H9 (cell line): Measurements from ENCODE around the gene RASAL1. TPM values are rescaled to one million over a fixed set of nuclear protein-coding genes. Genes with fewer than 3 reads are reported as not detected.

Source experiments
- DNase-seq: peaks from one replicate; pipeline ENCODE4 v3.0.0-alpha.2; 2017
- H2AFZ ChIP-seq: one replicate; pipeline ENCODE4 v1.6.1; 2013; ENCODE audit warnings: mild to moderate bottlenecking, low read length, control low read depth, moderate library complexity
- H2AK5ac ChIP-seq: 2 replicates; pipeline ENCODE4 v1.6.1; 2013; ENCODE audit warnings: low read length, control low read depth, mixed read lengths; ENCODE audit not compliant: insufficient read length
- H2BK120ac ChIP-seq: one replicate; pipeline ENCODE4 v1.6.1; 2013; ENCODE audit warnings: low read depth, mild to moderate bottlenecking, low read length, control low read depth, inconsistent platforms; ENCODE audit not compliant: poor library complexity, severe bottlenecking
- H2BK12ac ChIP-seq: 2 replicates; pipeline ENCODE4 v1.6.1; 2013; ENCODE audit warnings: low read length, control low read depth, mixed read lengths, low read depth; ENCODE audit not compliant: insufficient read length
- H2BK15ac ChIP-seq: 2 replicates; pipeline ENCODE4 v1.6.1; 2013; ENCODE audit warnings: low read depth, low read length, control low read depth
- H2BK20ac ChIP-seq: one replicate; pipeline ENCODE4 v1.6.1; 2013; ENCODE audit warnings: low read depth, mild to moderate bottlenecking, low read length, control low read depth, inconsistent platforms; ENCODE audit not compliant: poor library complexity, severe bottlenecking
- H2BK5ac ChIP-seq: 2 replicates; pipeline ENCODE4 v1.6.1; 2013; ENCODE audit warnings: low read length, control low read depth, mixed read lengths; ENCODE audit not compliant: insufficient read length
- H3K14ac ChIP-seq: 2 replicates; pipeline ENCODE4 v1.6.1; 2013; ENCODE audit warnings: low read length, control low read depth; ENCODE audit not compliant: insufficient read depth
- H3K18ac ChIP-seq: 2 replicates; pipeline ENCODE4 v1.6.1; 2013; ENCODE audit warnings: low read depth, mild to moderate bottlenecking, mixed read lengths, low read length, control low read depth; ENCODE audit not compliant: insufficient read length
- H3K23ac ChIP-seq: 2 replicates; pipeline ENCODE4 v1.6.1; 2013; ENCODE audit warnings: low read length, control low read depth, mixed read lengths, low read depth; ENCODE audit not compliant: insufficient read length
- H3K23me2 ChIP-seq: 2 replicates; pipeline ENCODE4 v1.6.1; 2013; ENCODE audit warnings: low read depth, mild to moderate bottlenecking, mixed read lengths, low read length, control low read depth; ENCODE audit not compliant: insufficient read length, poor library complexity, severe bottlenecking
- H3K27ac ChIP-seq: 2 replicates; pipeline ENCODE4 v1.5.1; 2013; ENCODE audit warnings: low read length, control low read depth, mixed read lengths, low read depth; ENCODE audit not compliant: insufficient read length
- H3K27me3 ChIP-seq: 2 replicates; pipeline ENCODE4 v1.6.1; 2013; ENCODE audit warnings: low read length, control low read depth, inconsistent platforms; ENCODE audit not compliant: insufficient read depth
- H3K4ac ChIP-seq: 2 replicates; pipeline ENCODE4 v1.6.1; 2013; ENCODE audit warnings: low read depth, mild to moderate bottlenecking, control low read depth, inconsistent platforms, low read length, moderate library complexity
- H3K4me1 ChIP-seq: 2 replicates; pipeline ENCODE4 v1.6.1; 2013; ENCODE audit warnings: low read length, control low read depth, inconsistent platforms; ENCODE audit not compliant: insufficient read depth
- H3K4me2 ChIP-seq: 2 replicates; pipeline ENCODE4 v1.6.1; 2013; ENCODE audit warnings: low read length, control low read depth, mixed read lengths; ENCODE audit not compliant: insufficient read length, insufficient read depth
- H3K56ac ChIP-seq: 2 replicates; pipeline ENCODE4 v1.6.1; 2013; ENCODE audit warnings: low read depth, mild to moderate bottlenecking, mixed read lengths, low read length, control low read depth; ENCODE audit not compliant: insufficient read length
- H3K79me1 ChIP-seq: 2 replicates; pipeline ENCODE4 v1.6.1; 2013; ENCODE audit warnings: low read depth, mild to moderate bottlenecking, moderate library complexity, low read length, control low read depth, inconsistent platforms; ENCODE audit not compliant: insufficient read depth, poor library complexity, severe bottlenecking
- H3K79me2 ChIP-seq: 2 replicates; pipeline ENCODE4 v1.6.1; 2013; ENCODE audit warnings: low read length, control low read depth, inconsistent platforms; ENCODE audit not compliant: insufficient read depth
- H3K9ac ChIP-seq: 2 replicates; pipeline ENCODE4 v1.6.1; 2013; ENCODE audit warnings: low read length, control low read depth, mixed read lengths; ENCODE audit not compliant: insufficient read length; ENCODE audit errors: extremely low read depth
- H3K9me3 ChIP-seq: one replicate; pipeline ENCODE4 v1.6.1; 2013; ENCODE audit warnings: low read depth, low read length, inconsistent platforms; ENCODE audit not compliant: control insufficient read depth
- H3T11ph ChIP-seq: one replicate; pipeline ENCODE4 v1.6.1; 2013; ENCODE audit warnings: mild to moderate bottlenecking, low read length, control low read depth, inconsistent platforms
- H4K20me1 ChIP-seq: one replicate; pipeline ENCODE4 v1.6.1; 2013; ENCODE audit not compliant: control insufficient read depth, insufficient read length, insufficient read depth
- H4K5ac ChIP-seq: 2 replicates; pipeline ENCODE4 v1.6.1; 2013; ENCODE audit warnings: low read depth, mild to moderate bottlenecking, mixed read lengths, low read length, control low read depth; ENCODE audit not compliant: insufficient read length
- H4K8ac ChIP-seq: replicated peaks from 2 replicates; pipeline ENCODE4 v1.6.1; 2013; ENCODE audit warnings: low read length, control low read depth, mixed read lengths, low read depth; ENCODE audit not compliant: insufficient read length
- H4K91ac ChIP-seq: 2 replicates; pipeline ENCODE4 v1.6.1; 2013; ENCODE audit warnings: low read depth, mild to moderate bottlenecking, moderate library complexity, mixed read lengths, low read length, control low read depth; ENCODE audit not compliant: insufficient read length
- H3K27ac Mint-ChIP-seq, 3 experiments: 2 replicates in 2 of 3; 3 replicates in 1 of 3; pipeline ENCODE4 v1.8.0; 2020 to 2021; ENCODE audit warnings: mixed read lengths in 3 of 3, mild to moderate bottlenecking in 1 of 3, moderate library complexity in 1 of 3
- H3K27me3 Mint-ChIP-seq: 2 replicates; pipeline ENCODE4 v1.8.0; 2021; ENCODE audit warnings: low read depth, mild to moderate bottlenecking, moderate library complexity, mixed read lengths
- H3K36me3 Mint-ChIP-seq, 3 experiments: 2 replicates in 2 of 3; 3 replicates in 1 of 3; pipeline ENCODE4 v1.8.0; 2020 to 2021; ENCODE audit warnings: low read depth in 3 of 3, mixed read lengths in 3 of 3; ENCODE audit not compliant: insufficient read depth in 1 of 3
- H3K4me1 Mint-ChIP-seq, 2 experiments: 2 replicates each; pipeline ENCODE4 v1.8.0; 2020; ENCODE audit warnings: mixed read lengths in 2 of 2
- H3K4me3 Mint-ChIP-seq, 2 experiments: 2 replicates in 1 of 2; 3 replicates in 1 of 2; pipeline ENCODE4 v1.8.0; 2020 to 2021; ENCODE audit warnings: mild to moderate bottlenecking in 2 of 2, mixed read lengths in 2 of 2, moderate library complexity in 1 of 2
- H3K9me3 Mint-ChIP-seq, 2 experiments: 2 replicates in 1 of 2; 3 replicates in 1 of 2; pipeline ENCODE4 v1.8.0; 2020; ENCODE audit warnings: mild to moderate bottlenecking in 2 of 2, mixed read lengths in 2 of 2, moderate library complexity in 1 of 2
- WGBS: extraction: QIAGEN DNeasy Blood & Tissue Kit; methylation state at CpG from one replicate; pipeline ENCODE4 v1.1.7; 2013; ENCODE audit warnings: missing lambda C conversion rate, low lambda C conversion rate, mixed read lengths; ENCODE audit not compliant: insufficient read length; ENCODE audit errors: extremely low coverage; 5-methylcytosine and 5-hydroxymethylcytosine counted together
- total RNA-seq: library from RNA; stranded (reverse); gene quantifications from 2 replicates; pipeline ENCODE4 v1.2.1, GENCODE V29; 2021
- TF ChIP-seq, protein P1 (sequence below): fragments of 200-600 bp; sonication (generic); conservative IDR thresholded peaks from 3 replicates; pipeline ENCODE4 v1.8.0; 2021; ENCODE audit warnings: antibody characterized with exemption, mild to moderate bottlenecking

RASAL1 gene
- total RNA-seq, 1 experiment from 2014 or later: 2.3 TPM

DNA sequence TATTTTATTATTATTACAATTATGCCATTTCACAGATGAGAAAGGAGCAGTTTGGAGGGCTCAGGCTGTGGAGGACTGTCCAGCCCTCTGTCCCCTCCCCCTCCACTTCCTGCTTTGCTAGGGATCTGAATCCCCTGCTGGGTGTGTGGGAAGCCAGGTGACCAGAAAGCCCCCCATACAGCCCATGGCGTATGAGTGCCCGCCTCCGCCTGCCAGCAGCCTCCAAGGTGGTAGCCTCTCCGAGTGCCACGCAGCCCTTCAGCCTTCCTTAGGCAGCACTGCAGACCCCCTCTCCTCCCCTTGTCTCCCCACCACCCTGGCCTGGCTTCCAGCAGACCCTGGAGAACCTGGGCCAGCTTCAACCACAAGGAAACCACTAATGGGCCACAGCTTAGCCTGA, 66.4 kb downstream of the RASAL1 start:
- H3K9me3 ChIP-seq: no peaks in the 10 kb centered on the region
- no peak overlapping the region for H3K18ac ChIP-seq
- H3K27ac ChIP-seq: no peak overlapping the region
- H2BK15ac ChIP-seq: no peak overlapping the region
- no peak overlapping the region for H2AFZ ChIP-seq
- H3K27me3 ChIP-seq: no peaks in the 10 kb centered on the region
- no peak overlapping the region for H2BK120ac ChIP-seq
- H3K4me2 ChIP-seq: no peak overlapping the region
- H2BK20ac ChIP-seq: no peak overlapping the region
- H3K4ac ChIP-seq: no peak overlapping the region
- WGBS: no CpG with 5 or more reads among the region's 5 CpGs
- Mint-ChIP-seq H3K27ac (no peak overlapping the region; a peak in 1 of 7 replicates), H3K4me3 (no peak overlapping the region), H3K36me3 (no peaks in the 10 kb centered on the region; a peak in 1 of 7 replicates), H3K4me1 (peaks cover 16 to 35% of the 10 kb centered on the region in 2 experiments), H3K27me3 (peaks cover 27% of the 10 kb centered on the region), H3K9me3 (no peaks in the 10 kb centered on the region; a peak in 1 of 5 replicates)
- no peak overlapping the region for H4K91ac ChIP-seq
- H3K23me2 ChIP-seq: peaks cover 2% of the 10 kb centered on the region
- H4K20me1 ChIP-seq: no peaks in the 10 kb centered on the region
- no peak overlapping the region for H2AK5ac ChIP-seq
- no peak overlapping the region for H2BK5ac ChIP-seq
- no peak overlapping the region; the same call in 1 of the 2 replicates for H3K14ac ChIP-seq
- no peak overlapping the region for H4K5ac ChIP-seq
- H3T11ph ChIP-seq: no peak overlapping the region
- no peak overlapping the region for H4K8ac ChIP-seq
- peaks cover 4% of the 10 kb centered on the region; the same call in 1 of the 2 replicates for H3K4me1 ChIP-seq
- H3K79me1 ChIP-seq: no peaks in the 10 kb centered on the region
- H3K9ac ChIP-seq: no peak overlapping the region
- TF ChIP-seq, protein P1, sequence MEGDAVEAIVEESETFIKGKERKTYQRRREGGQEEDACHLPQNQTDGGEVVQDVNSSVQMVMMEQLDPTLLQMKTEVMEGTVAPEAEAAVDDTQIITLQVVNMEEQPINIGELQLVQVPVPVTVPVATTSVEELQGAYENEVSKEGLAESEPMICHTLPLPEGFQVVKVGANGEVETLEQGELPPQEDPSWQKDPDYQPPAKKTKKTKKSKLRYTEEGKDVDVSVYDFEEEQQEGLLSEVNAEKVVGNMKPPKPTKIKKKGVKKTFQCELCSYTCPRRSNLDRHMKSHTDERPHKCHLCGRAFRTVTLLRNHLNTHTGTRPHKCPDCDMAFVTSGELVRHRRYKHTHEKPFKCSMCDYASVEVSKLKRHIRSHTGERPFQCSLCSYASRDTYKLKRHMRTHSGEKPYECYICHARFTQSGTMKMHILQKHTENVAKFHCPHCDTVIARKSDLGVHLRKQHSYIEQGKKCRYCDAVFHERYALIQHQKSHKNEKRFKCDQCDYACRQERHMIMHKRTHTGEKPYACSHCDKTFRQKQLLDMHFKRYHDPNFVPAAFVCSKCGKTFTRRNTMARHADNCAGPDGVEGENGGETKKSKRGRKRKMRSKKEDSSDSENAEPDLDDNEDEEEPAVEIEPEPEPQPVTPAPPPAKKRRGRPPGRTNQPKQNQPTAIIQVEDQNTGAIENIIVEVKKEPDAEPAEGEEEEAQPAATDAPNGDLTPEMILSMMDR: no peak
- peak; percentile 36 for DNase-seq
- no peak overlapping the region for H2BK12ac ChIP-seq
- no peaks in the 10 kb centered on the region for H3K79me2 ChIP-seq
- no peak overlapping the region for H3K56ac ChIP-seq
- H3K23ac ChIP-seq: no peak overlapping the region
